MM.1S (cell line): ENCODE measurements around the gene CREB5.

Experiments
- EZH2 ChIP-seq: fragments of 300-600 bp; sonication (generic); optimal IDR thresholded peaks from 2 replicates; pipeline ENCODE3; 2017; ENCODE audit warnings: low read depth, mild to moderate bottlenecking, antibody characterized with exemption, low read length, mixed read lengths
- TF ChIP-seq, protein P1 (sequence below): fragments of 300-600 bp; sonication (generic); IDR thresholded peaks from 2 replicates; pipeline ENCODE4 v1.5.1; 2016; ENCODE audit warnings: antibody characterized with exemption, low read length, mixed read lengths

- no peak for TF ChIP-seq EZH2
- TF ChIP-seq, protein P1, sequence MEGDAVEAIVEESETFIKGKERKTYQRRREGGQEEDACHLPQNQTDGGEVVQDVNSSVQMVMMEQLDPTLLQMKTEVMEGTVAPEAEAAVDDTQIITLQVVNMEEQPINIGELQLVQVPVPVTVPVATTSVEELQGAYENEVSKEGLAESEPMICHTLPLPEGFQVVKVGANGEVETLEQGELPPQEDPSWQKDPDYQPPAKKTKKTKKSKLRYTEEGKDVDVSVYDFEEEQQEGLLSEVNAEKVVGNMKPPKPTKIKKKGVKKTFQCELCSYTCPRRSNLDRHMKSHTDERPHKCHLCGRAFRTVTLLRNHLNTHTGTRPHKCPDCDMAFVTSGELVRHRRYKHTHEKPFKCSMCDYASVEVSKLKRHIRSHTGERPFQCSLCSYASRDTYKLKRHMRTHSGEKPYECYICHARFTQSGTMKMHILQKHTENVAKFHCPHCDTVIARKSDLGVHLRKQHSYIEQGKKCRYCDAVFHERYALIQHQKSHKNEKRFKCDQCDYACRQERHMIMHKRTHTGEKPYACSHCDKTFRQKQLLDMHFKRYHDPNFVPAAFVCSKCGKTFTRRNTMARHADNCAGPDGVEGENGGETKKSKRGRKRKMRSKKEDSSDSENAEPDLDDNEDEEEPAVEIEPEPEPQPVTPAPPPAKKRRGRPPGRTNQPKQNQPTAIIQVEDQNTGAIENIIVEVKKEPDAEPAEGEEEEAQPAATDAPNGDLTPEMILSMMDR, result no peak
These were observed 236.9 kb downstream of the CREB5 start for GRCh38 chr7:28649189-28649588.
